ENCODE data around the gene HDAC9. TPM values are rescaled to one million over a fixed set of nuclear protein-coding genes. Genes with fewer than 3 reads are reported as not detected.

Gene HDAC9
- total RNA-seq, 1 donor from 2014 or later: 0.52 TPM

- intact Hi-C loops (cut with micrococcal nuclease): no loop called here
- DNase-seq (ENCODE audit: low spot score): no peak
- no peak overlapping the region for H3K4me3 Mint-ChIP-seq (ENCODE audit: low read depth)
- H3K27me3 Mint-ChIP-seq (ENCODE audit: low read depth): no peaks in the 10 kb centered on the region
- H3K27ac Mint-ChIP-seq: no peak overlapping the region
- H3K4me1 Mint-ChIP-seq (ENCODE audit: low read depth): no peaks in the 10 kb centered on the region
- H3K36me3 Mint-ChIP-seq (ENCODE audit: low read depth): no peaks in the 10 kb centered on the region
- H3K9me3 Mint-ChIP-seq: peaks cover 4% of the 10 kb centered on the region
Observed at GRCh38 chr7:18788026-18788425, 292.5 kb downstream of the HDAC9 start.

DNA sequence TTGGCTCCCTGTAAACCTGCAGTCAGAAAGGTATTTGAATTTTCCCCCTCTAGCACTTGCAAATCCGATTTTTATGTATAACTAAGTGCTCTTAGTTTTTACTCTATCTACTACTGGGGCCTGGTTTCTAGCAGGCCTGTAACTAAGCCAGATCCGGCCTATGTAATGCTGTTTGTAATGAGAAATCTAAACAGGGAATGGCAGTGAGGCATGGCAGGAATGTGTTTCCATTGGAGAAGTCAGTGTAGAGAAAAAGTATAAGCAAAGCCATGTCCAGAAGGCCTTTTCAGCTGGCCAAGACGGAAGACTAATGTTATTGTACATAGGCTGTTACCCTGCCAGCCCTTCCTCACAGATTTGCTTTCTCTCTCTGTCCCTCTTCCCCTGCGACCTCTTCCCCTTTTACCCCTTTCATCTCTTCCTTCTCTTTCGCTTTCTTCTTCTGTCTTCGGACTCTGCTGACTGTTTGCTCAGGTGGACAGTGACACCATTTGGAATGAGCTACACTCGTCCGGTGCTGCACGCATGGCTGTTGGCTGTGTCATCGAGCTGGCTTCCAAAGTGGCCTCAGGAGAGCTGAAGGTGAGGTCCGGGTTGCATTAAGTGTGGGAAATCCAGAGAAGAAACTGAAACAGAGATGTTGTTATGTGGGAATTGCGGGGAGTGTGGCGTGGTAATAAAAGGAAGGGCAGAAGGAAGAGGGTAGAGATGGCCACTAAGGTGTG lies 297.5 kb downstream of the HDAC9 start:
- Mint-ChIP-seq H3K4me3 (ENCODE audit: low read depth) (no peak overlapping the region), H3K27me3 (ENCODE audit: low read depth) (no peaks in the 10 kb centered on the region), H3K4me1 (ENCODE audit: low read depth) (no peaks in the 10 kb centered on the region), H3K9me3 (no peaks in the 10 kb centered on the region), H3K27ac (no peak overlapping the region), H3K36me3 (ENCODE audit: low read depth) (no peaks in the 10 kb centered on the region)
- no peak for DNase-seq (ENCODE audit: low spot score)
- intact Hi-C loops (cut with micrococcal nuclease): no loop called here

DNA sequence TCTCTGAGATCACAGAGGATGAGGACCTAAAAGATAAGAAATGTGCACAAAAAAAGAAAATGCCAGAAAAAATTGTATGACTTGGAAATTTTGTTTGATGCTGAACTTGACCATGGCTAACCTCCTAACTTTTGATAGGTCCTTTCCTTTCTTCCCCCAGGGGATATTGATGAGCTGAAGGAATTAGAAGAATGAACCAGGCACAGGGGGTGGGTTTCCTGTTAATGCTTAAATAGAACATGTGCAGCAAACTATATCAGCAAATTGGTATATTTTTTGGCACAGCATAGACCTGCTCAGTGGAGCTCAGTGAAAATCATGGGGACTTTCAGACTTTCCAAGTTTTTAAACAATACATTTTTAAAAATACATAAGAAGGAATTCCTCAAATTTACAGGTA lies 300.7 kb downstream of the HDAC9 start:
- Mint-ChIP-seq H3K36me3 (ENCODE audit: low read depth) (no peaks in the 10 kb centered on the region), H3K9me3 (no peaks in the 10 kb centered on the region), H3K27ac (no peak overlapping the region), H3K4me1 (ENCODE audit: low read depth) (no peaks in the 10 kb centered on the region), H3K27me3 (ENCODE audit: low read depth) (no peaks in the 10 kb centered on the region), H3K4me3 (ENCODE audit: low read depth) (no peak overlapping the region)
- no peak for DNase-seq (ENCODE audit: low spot score)
- intact Hi-C loops (cut with micrococcal nuclease): no loop called here

- Mint-ChIP-seq H3K27me3 (ENCODE audit: low read depth) (no peaks in the 10 kb centered on the region), H3K4me3 (ENCODE audit: low read depth) (no peak overlapping the region), H3K36me3 (ENCODE audit: low read depth) (no peaks in the 10 kb centered on the region), H3K9me3 (no peaks in the 10 kb centered on the region), H3K27ac (no peak overlapping the region), H3K4me1 (ENCODE audit: low read depth) (no peaks in the 10 kb centered on the region)
- no peak for DNase-seq (ENCODE audit: low spot score)
- intact Hi-C loops (cut with micrococcal nuclease): no loop called here
Observed at GRCh38 chr7:18798088-18798906, 302.7 kb downstream of the HDAC9 start.

- intact Hi-C loops (cut with micrococcal nuclease): loop anchor here (10.0 kb wide), 1 partner anchor 65 kb away; no protein-coding TSS in a partner anchor
- H3K4me3 Mint-ChIP-seq (ENCODE audit: low read depth): no peak overlapping the region
Observed at GRCh38 chr7:18799899-18800298, 304.4 kb downstream of the HDAC9 start.

DNA sequence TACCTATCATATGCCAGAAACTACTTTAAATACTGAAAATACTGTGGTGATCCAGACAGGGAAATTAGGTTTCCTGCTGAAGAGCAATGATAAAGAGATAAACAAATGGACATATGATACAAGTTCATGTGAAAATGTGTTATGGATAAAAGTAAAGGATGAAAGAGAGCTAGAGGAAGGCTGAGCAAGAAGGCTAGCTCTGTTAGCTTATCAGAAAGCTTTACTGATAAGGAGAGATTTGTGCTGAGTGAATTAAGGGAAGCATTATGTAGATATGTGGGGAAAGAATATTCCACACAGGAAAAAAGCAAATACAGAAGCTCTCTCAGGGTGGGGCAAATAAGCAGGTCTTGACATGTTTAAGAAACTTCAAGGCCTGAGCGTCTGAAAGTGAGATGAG lies 308.4 kb downstream of the HDAC9 start:
- Mint-ChIP-seq H3K27me3 (ENCODE audit: low read depth) (no peaks in the 10 kb centered on the region), H3K9me3 (peaks cover 6% of the 10 kb centered on the region), H3K4me1 (ENCODE audit: low read depth) (no peaks in the 10 kb centered on the region), H3K4me3 (ENCODE audit: low read depth) (no peak overlapping the region), H3K36me3 (ENCODE audit: low read depth) (no peaks in the 10 kb centered on the region), H3K27ac (no peak overlapping the region)
- intact Hi-C loops (cut with micrococcal nuclease): loop anchor here (10.0 kb wide), 1 partner anchor 61 kb away; no protein-coding TSS in a partner anchor
- no peak for DNase-seq (ENCODE audit: low spot score)

More at GRCh38 chr7:18799899-18800298, 304.4 kb downstream of the HDAC9 start:
- no peak for DNase-seq (ENCODE audit: low spot score)
- Mint-ChIP-seq H3K36me3 (ENCODE audit: low read depth) (no peaks in the 10 kb centered on the region), H3K27me3 (ENCODE audit: low read depth) (no peaks in the 10 kb centered on the region), H3K9me3 (no peaks in the 10 kb centered on the region), H3K27ac (no peak overlapping the region), H3K4me1 (ENCODE audit: low read depth) (no peaks in the 10 kb centered on the region)

- H3K27me3 Mint-ChIP-seq (ENCODE audit: low read depth): no peaks in the 10 kb centered on the region
- intact Hi-C loops (cut with micrococcal nuclease): loop anchor here (10.0 kb wide), 1 partner anchor 59 kb away; no protein-coding TSS in a partner anchor
- no peak overlapping the region for H3K4me3 Mint-ChIP-seq (ENCODE audit: low read depth)
- H3K27ac Mint-ChIP-seq: no peak overlapping the region
- DNase-seq (ENCODE audit: low spot score): no peak
- peaks cover 6% of the 10 kb centered on the region for H3K9me3 Mint-ChIP-seq
- no peaks in the 10 kb centered on the region for H3K4me1 Mint-ChIP-seq (ENCODE audit: low read depth)
- H3K36me3 Mint-ChIP-seq (ENCODE audit: low read depth): no peaks in the 10 kb centered on the region
Observed at GRCh38 chr7:18806177-18806576, 310.6 kb downstream of the HDAC9 start.

DNA sequence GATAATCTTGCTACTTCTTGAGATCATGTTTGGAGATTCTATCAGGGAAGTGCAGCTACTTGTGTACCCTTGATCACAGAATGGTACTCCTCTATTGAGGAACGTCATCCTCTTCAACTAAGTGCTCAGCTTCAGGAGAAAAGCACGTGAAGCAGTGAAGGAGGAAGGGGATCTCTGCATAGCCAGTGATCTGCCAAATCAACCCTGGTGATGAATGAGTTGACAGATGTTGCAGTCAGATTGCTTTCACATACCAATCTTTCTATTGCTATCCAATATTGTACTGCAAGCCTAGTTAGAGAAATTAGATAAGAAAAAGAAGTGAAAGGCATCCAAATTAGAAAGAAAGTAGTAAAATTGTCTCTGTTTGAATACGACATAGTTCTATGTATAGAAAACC lies 312.5 kb downstream of the HDAC9 start:
- Mint-ChIP-seq H3K36me3 (ENCODE audit: low read depth) (no peaks in the 10 kb centered on the region), H3K27ac (no peak overlapping the region), H3K4me1 (ENCODE audit: low read depth) (no peaks in the 10 kb centered on the region), H3K4me3 (ENCODE audit: low read depth) (no peak overlapping the region), H3K27me3 (ENCODE audit: low read depth) (no peaks in the 10 kb centered on the region), H3K9me3 (peaks cover 13% of the 10 kb centered on the region)
- DNase-seq (ENCODE audit: low spot score): no peak
- intact Hi-C loops (cut with micrococcal nuclease): loop anchor here (10.0 kb wide), 1 partner anchor 57 kb away; no protein-coding TSS in a partner anchor

GRCh38 chr7:18815261-18815960 lies 319.9 kb downstream of the HDAC9 start:
- intact Hi-C loops (cut with micrococcal nuclease): no loop called here
- DNase-seq (ENCODE audit: low spot score): no peak
- Mint-ChIP-seq H3K9me3 (peaks cover 26% of the 10 kb centered on the region), H3K4me1 (ENCODE audit: low read depth) (no peaks in the 10 kb centered on the region), H3K4me3 (ENCODE audit: low read depth) (no peak overlapping the region), H3K27ac (no peak overlapping the region), H3K27me3 (ENCODE audit: low read depth) (no peaks in the 10 kb centered on the region), H3K36me3 (ENCODE audit: low read depth) (no peaks in the 10 kb centered on the region)

- intact Hi-C loops (cut with micrococcal nuclease): no loop called here
- Mint-ChIP-seq H3K9me3 (no peaks in the 10 kb centered on the region), H3K27ac (no peak overlapping the region), H3K27me3 (ENCODE audit: low read depth) (no peaks in the 10 kb centered on the region), H3K4me1 (ENCODE audit: low read depth) (no peaks in the 10 kb centered on the region), H3K4me3 (ENCODE audit: low read depth) (no peak overlapping the region), H3K36me3 (ENCODE audit: low read depth) (no peaks in the 10 kb centered on the region)
- DNase-seq (ENCODE audit: low spot score): no peak
Observed at GRCh38 chr7:18820981-18821380, 325.4 kb downstream of the HDAC9 start.

GRCh38 chr7:18821554-18821953 lies 326.0 kb downstream of the HDAC9 start:
- Mint-ChIP-seq H3K9me3 (no peaks in the 10 kb centered on the region), H3K36me3 (ENCODE audit: low read depth) (no peaks in the 10 kb centered on the region), H3K27ac (no peak overlapping the region), H3K4me1 (ENCODE audit: low read depth) (no peaks in the 10 kb centered on the region), H3K4me3 (ENCODE audit: low read depth) (no peak overlapping the region), H3K27me3 (ENCODE audit: low read depth) (no peaks in the 10 kb centered on the region)
- intact Hi-C loops (cut with micrococcal nuclease): no loop called here
- DNase-seq (ENCODE audit: low spot score): no peak

DNA sequence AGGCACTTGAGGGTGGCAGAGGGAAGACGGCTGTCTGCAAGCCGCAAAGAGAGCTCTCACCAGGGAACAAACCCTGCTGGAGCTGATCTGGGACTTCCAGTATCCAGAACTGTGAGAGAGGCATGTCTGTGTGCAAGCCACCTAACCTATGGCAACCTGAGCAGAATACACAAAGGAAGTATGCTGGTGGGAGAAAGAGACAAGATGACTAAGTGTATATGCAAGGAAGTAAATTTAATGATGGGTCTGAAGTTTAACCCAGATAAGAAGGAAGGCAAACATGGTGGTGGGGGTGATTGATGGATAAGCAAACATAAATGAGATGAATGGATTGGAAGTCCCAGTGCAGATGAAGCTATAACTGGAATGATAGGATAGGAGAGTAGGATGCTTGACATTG lies 328.6 kb downstream of the HDAC9 start:
- intact Hi-C loops (cut with micrococcal nuclease): no loop called here
- DNase-seq (ENCODE audit: low spot score): no peak
- no peaks in the 10 kb centered on the region for H3K27me3 Mint-ChIP-seq (ENCODE audit: low read depth)
- no peaks in the 10 kb centered on the region for H3K36me3 Mint-ChIP-seq (ENCODE audit: low read depth)
- H3K4me1 Mint-ChIP-seq (ENCODE audit: low read depth): no peaks in the 10 kb centered on the region
- no peaks in the 10 kb centered on the region for H3K9me3 Mint-ChIP-seq
- H3K4me3 Mint-ChIP-seq (ENCODE audit: low read depth): no peak overlapping the region
- H3K27ac Mint-ChIP-seq: no peak overlapping the region
